HG03175 (cell line): ENCODE results near the gene NBEA.
"Not testable (repeated sequence)": the region's sequence is repeated elsewhere in the genome, so short reads cannot be mapped to it uniquely, and the experiment has no call there.

Experiments used
- ATAC-seq: cut with Tn5 transposase; IDR thresholded peaks from one replicate; pipeline ENCODE4 v1.9.1; 2021; ENCODE audit warnings: mild to moderate bottlenecking, moderate library complexity; ENCODE audit not compliant: unreplicated experiment

NBEA gene

DNA sequence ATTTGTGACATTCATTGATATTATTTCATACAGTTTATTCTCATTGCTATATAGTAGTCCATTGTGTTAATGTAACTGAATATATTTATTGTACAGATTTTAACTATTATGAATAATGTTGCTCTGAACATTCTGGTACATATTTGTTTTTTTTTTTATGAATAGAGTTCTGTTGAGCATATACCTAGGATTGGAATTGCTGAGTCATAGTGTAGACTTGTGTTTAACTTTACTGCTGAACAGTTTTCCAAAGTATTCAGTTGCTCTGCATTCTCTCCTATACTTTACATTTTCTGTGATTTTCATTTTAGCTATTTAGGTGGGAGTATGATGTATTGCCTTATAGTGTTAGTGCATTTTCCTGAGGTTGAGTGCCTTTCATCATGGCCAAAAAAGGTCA lies 436.9 kb downstream of the NBEA start:
- no peak for ATAC-seq

DNA sequence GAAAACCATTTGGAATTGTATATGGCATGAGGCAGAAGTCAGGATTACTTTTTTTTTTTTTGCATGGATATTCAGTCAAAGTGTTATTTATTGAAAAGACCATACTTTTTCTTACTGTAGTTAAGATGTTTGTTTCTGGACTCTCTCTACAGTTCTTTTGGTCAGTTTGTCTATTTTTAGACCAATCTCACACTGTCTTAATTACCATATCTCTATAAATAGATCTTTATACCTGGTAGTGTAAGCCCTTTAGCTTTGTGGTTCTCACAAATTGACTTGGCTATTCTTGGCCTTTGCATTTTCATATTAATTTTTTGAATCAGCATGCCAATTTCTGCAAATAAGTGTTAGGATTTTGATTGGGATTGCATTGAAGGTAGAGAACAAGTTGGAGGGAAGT lies 437.6 kb downstream of the NBEA start:
- no peak for ATAC-seq

DNA sequence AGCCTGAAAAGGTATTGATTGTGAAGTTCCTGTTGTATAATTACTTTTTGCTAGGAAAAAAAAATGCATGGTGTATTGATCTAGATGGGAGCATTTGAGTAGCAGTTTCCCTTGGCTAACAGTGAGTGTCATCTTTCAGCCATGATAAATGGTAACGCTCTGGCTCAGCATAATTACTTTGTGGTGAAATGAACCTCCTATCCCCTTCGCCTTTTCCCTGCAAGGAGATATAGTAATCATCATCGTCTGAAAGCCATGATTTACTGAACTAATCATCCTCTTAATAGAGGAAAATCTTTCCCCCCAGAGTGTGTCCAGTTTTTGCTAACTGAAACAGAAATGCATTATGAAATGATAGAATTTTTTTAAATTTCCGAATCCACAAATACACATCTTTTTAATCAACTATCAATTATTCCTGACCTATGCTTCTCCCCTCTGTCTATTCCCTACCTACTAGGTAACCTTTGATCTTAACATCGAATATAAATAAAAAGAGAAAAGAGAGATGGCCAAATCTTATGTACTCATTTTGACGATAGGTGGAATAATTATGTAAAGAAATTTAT lies 445.7 kb downstream of the NBEA start:
- ATAC-seq = no peak

DNA sequence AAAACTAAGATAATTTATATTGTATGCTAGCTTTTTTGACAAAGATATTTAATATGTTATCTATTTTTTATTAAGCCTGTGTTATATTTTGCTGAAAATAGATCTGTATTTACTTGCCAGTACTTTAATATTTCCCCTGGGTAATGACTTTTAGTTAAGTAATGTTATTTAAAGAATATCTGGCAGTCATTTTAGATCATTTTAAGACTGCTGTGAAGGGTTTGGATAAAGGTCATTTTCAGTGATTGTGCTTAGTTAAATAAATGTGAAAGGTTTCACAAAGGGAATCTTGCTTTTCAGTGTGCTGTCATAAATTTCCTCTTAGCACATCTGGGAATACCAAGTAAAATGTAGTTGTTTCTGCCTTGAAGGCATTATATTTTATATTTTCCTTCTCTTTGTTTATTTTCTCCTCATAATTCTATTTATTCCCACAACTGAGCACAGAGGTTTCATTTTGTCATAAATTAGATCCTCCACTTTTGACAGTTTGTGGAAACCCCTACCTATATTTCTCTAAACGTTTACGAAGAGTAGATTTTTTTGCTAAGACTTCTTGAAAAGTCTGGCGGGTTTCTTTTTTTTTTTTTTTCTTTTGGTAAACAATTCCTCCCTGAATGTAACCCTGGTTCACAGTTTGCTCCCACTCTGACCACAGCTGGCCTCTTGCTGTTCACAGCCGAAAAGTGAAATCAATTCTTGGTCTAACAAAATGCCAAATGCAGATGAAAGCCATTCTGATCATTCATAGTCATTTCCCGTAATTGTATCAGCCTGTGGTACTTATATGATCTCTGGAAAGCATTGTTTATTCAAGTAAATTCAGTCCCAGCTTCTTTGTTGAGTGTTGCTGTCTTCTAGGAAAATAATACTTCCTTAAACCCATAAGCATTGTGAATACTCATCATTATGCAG lies 446.6 kb downstream of the NBEA start:
- no peak for ATAC-seq

DNA sequence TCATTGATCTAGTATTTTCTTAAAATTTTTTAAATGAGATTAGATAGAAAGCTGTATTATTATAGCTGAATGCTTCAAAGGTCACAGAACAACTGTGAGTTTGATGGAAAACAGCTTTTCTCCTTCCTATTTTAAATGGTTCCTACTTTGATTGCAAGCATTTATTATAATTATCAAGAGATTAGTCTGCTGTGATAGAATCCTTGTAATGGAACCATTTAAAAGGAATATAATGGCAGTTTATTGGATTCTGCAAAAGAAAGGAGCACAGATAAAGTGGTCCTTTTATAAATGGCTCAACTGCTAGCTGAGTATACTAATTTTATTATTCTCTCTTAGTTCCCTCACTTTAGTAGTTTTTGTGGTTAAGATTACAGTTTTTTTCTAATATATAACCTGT lies 447.5 kb downstream of the NBEA start:
- no peak for ATAC-seq

DNA sequence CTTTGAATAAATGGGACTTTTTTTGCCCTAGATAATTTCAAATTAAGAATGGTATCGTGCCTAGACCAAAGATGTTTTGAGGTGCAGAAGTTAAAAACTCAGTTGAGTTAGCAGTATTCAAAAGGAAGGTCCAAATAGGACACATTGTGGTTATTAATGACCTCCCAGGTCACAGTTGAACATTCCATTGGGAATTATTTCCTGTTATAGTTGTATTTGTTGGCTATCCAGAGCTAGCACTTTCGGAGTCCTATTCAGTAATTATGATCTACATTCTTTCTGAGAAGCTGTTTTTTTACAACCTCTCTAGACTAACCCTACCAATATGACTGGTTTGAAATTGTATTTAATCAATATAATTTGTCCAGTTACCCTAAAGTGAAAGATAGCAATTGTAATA lies 450.7 kb downstream of the NBEA start:
- ATAC-seq = no peak

DNA sequence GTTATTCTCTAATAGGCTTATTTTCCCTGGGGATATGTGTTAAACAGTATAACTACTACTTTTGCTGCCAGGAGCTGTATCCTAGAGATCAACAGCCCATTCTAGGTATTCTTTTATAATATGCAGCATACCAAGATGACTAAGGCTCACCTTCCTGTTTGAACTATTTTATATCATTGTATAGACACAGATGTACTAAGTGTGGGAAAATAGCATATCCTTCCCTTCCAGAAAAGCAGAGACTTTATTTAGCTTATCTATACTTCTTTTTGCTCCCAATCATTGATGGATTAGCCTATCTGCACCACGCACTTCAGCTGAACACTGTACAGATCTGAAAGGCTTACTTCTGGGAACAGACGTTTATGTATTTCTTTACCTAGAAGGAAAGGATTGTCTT lies 451.8 kb downstream of the NBEA start:
- no peak for ATAC-seq

DNA sequence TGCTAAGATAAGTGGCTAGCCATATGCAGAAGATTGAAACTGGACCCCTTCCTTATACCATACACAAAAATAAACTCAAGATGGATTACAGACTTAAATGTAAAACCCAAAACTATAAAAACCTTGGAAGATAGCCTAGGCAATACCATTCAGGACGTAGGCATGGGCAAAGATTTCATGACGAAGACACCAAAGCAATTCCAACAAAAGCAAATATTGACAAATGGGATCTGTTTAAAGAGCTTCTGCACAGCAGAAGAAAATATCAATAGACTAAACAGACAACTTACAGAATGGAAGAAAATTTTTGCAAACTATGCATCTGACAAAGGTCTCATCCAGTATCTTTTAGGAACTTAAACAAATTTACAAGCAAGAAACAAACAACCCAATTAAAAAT lies 466.2 kb downstream of the NBEA start:
- not testable (repeated sequence) for ATAC-seq

DNA sequence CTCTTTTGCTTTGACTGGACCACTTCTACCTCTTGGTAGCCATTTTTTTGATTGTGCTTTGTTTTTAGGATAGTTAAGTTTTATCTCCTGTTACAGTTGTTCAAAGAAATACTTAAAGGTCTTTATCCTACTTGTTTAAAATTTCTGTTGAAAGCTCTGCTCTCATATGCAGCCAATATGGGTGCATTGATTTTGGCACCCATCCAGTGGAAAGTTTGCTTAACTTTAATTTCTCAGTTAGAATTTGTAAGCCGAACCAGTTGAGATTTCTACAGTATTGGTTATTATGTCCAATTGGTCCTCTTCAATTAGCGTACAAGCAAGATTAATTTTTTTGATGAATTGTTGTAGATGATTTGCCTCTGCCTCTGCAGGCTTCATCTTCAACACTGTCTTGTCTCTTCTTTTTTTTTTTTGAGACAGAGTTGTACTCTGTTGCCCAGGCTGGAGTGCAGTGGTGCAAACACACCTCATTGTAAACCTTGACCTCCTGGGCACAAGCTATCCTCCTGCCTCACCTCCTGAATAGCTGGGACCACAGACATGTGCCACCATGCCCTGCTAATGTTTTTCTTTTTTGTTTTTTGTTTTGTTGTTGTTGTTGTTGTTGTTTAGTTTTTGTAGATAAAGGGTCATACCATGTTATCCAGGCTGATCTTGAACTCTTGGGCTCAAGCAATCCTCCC lies 469.1 kb downstream of the NBEA start:
- ATAC-seq = no peak

DNA sequence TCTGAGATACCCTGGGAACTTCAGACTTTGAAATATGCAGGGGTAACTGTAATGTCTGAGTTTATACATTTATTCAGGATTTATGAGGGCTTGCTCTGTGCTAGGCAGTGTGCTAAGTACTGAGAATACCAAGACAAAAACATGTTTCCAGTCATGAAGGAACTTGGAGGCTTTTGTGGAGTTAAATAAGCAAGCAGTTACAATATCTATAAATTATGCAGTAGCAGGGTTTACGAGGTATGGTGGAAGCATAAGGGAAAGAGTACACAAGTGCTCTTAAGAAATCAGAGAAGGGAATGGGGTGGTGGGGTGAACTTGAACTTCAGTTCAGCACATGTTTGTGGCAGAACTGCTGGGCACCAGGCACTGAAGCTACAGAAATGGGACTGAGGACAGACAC lies 506.4 kb downstream of the NBEA start:
- no peak for ATAC-seq

DNA sequence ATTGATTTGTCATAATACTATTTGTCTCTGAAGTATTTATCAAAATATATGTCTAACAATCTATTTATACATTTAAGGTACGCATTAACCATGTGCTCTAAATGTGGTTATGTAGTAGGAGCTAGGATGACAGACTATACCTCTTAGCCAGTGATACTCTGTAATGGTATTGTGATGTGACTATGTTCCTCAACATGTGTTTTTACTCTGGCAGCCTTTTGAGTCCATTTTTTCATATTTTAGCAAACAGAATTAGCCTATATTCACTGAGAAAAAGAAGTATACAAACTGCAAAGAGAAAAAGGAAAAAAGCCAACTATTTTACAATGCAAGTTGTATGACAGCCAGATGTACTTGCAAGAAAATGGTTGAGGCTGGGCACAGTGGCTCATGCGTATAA lies 507.8 kb downstream of the NBEA start:
- ATAC-seq = no peak

DNA sequence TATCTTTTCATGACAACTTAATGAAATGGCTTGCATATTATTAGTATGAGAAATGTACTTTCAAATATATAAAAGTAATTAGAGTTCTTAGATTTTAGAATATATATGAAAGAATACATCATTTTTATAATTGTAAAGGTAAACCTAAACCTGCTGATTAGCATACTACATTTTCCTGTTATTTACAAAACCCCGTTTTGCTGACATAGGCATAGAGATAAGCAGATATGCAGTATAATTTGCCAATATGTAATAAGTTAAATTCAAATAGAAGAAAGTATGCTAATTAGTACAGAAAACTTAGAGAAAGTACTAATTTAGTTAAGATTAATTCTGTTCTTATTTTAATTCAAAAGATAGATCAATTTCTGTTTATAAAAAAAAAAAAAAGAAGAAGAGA lies 513.0 kb downstream of the NBEA start:
- ATAC-seq = no peak

DNA sequence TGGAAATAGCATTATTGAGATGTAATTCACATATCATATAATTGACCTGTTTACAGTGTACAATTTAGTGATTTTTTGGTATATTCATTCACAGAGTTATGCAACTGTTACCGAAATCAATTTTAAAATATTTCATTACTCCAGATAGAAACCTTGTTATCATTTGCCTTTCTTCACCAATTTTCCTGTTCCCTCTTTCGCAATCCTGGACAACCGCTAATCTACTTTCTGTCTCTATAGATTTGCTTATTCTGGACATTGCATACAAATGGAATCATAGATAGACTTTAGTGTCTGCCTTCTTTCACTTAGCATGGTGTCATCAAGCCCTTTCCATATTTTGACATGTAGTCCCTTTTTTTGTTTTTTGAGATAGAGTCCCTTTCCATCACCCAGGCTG lies 515.2 kb downstream of the NBEA start:
- ATAC-seq = no peak

DNA sequence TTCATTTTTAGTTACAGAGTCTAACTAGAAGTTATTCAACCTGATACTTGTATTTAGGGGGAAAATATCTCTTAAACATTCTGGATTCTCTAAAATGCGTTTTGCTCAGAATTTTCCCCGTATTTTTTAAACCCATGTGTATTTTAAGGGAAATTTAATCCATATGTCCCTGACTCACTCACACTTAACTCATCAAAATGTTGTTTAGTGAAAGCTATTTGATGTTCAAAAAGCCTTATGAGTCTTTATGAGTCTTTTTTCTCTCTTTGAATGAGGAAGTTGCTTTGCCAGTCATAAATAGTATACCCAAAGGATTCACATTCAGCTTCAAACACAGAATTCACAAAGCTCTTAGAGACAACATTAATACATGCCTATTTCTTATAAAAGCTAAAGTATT lies 518.0 kb downstream of the NBEA start:
- no peak for ATAC-seq

DNA sequence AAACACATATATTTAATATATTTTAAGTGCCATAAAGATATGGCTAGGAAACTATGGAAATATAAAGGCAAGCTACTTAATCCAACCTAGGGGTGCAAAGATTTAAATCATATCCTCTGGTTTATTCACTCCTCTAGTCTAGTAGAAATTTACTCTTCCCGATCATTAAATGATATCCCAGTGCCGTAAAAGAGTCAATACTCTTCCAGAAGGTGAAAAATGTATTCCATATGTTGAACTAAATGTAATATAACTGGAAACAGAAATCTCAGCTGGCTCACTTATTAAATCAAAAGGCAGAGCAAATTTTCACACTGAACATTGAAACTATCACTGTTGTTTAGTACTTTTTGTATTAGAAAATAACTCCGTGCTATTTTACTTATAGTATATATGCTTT lies 523.3 kb downstream of the NBEA start:
- ATAC-seq = no peak

DNA sequence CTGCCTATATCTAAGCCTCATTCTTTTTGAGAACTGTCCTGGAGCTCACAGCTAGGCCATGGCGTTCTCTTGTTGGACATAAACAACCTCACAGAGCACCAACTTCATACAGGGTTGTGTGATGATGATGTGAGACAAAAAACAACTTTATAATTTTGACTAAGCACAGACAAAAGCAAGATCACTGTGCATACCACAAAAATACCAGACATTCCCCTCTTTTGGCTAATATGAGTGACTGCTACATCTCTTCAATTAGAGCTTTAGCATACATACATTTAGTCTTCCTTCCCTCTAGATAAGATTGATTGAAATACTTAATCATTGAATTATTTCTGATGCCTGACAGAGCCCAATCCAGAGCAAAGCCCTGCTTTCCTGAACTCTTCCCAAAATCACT lies 526.1 kb downstream of the NBEA start:
- ATAC-seq = no peak

DNA sequence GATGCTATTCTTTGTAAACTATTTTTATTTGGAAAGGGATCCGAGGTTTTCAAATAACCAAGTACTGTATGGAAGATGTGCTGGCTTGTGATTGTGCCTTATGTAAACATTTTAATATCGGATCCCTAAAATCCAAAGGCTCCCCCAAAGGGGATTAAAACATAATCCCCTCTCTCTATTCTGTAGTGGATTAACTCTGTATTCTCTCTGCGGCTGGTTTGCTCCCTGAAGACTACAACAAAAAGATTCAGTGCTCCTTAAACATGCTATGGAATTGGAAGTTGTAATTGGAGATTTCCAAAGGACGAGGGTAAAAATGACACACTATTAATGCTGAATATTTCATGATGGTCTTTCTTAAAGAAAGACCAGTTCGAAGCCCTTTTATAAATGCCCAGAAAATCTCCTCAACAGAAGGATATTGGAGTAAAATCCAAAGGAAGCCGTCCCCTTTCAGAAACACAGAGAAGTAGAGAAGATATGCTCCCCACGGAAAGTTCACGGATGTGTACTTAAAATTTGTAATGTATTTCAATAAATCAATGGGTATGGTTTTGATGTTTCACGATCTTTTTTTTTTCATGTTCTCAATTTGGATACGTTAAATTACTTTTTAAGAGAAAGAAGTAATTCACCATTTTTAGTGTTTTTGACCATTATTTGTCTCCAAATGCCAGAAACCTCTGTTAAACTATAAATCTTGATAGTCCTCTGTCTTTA lies 527.9 kb downstream of the NBEA start:
- ATAC-seq = no peak

DNA sequence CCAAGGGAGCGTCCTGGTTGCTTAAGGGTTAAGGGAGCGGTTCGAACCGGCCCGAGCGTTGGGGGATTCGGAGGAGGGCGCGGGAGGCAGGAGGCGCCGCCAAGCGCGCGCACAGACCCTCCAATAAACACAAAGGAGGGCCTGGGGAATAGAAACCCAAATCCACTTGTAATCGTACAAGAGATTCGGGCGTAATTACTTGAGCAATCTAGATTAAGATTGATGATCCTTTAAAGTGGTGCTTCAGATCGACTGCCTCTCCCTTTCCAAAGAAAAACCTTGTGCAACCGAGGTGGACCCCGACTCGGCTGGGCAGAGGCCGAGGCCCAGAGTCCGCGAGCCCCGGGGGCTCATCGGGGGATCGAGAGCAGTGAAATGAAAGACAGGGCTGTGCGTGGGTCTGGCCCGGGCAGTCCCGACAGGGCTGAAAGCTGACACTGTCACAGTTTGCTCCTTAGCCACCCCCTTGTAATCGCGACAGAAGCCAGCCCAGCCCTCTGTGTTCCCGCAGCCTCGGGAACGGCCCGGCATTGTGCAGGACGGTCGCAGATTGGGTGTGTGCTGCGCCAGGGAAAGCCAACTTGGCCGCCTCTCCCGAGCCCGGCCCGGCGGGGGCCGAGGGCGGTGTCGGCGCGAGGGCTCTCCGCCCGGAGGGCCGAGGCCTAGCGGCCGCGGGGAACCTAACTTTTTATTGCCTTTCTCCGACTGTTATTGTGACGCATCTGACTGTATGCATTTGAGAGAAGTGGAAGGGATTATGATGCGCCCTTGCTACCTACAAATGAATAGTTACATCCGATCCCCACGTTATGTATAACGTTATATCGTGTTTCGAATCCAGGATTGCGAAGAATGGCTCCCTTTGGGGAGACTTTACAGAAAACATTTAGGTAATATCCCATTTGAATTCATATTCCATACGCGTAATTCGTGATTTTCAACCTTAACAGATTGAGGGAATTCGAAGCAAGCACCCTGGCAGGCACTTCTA lies 528.9 kb downstream of the NBEA start:
- ATAC-seq = no peak

DNA sequence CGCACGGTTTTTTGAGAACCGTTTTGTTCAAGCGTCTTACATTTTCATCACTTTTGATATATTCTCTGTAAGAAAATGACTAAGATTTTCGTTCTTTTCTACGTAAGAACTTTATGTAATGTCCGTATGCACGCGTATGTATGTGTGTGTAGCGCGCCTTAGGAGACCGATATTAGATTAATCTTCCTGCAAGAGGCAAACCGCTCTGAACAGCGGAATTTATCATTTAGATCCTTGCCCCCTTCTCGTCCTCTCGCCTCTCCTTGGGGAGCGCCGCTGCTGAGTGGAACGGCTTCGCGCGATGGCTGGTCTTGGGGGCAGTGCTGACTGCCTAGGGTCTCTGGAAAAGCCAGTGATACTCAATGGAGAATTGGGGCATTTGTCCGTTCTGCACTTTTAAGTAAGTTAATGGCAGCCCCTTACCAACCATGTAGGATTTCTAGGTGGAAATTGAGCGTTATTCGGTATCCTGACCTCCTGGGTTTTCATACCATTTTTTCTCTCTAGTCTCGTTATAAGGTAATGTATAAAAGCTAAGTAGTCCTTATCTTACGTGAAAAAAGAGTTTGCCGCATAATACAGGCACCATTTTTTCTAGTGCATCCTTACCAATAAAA lies 529.7 kb downstream of the NBEA start:
- ATAC-seq = no peak
